ENCODE data around the gene RHOXF2B.
"Not testable (repeated sequence)": the region's sequence is repeated elsewhere in the genome, so short reads cannot be mapped to it uniquely, and the experiment has no call there.

The RHOXF2B gene

DNA sequence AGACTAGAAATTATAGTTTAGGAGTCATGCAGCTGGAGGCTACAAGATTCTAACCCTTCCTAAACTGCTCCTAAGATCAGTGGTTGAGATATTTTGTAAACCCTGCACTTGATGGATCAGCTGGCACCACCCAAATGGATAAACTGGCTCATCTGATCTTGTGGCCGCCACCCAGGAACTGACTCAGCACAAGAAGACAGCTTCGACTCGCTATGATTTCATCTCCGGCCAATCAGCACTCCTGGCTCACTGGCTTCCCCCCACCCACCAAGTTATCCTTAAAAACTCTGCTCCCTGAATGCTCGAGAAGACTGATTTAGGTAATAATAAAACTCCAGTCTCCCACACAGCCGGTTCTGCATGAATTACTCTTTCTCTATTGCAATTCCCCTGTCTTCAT is 34.8 kb downstream of the RHOXF2B start:
- H3K9me3 ChIP-seq (ENCODE audit: insufficient read depth, low read depth, low read length): not testable (repeated sequence)

DNA sequence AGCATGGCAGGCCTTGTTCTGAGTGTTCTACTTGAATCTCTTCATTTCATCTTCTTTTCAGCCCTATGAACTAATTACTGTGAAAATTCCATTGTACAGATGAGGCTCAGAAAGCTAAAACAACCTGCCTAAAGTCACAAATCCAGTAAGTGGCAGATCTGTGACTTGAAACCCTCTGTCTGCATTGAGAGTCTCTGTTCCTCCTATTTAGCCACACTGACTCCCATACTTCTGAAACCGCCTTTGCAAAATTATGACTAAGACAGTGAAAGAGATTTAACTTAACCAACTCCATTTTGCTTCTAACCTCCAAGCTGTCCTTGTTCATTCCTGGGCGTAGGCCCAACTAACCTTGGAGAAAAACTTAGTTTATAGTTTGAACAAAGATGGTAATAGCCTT is 35.2 kb downstream of the RHOXF2B start:
- not testable (repeated sequence) for H3K36me3 ChIP-seq (ENCODE audit: insufficient read depth, low read depth, low read length); H3K4me3 ChIP-seq (ENCODE audit: low read length); H3K9ac ChIP-seq (ENCODE audit: low read depth, low read length); H3K27me3 ChIP-seq (ENCODE audit: insufficient read depth, low read length); H3K9me3 ChIP-seq (ENCODE audit: insufficient read depth, low read depth, low read length); H3K27ac ChIP-seq (ENCODE audit: low read length); H3K4me1 ChIP-seq (ENCODE audit: insufficient read depth, low read length)

More for the DNA sequence above, 34.8 kb downstream of the RHOXF2B start:
- H3K9ac ChIP-seq (ENCODE audit: low read depth, low read length); H3K36me3 ChIP-seq (ENCODE audit: insufficient read depth, low read depth, low read length); H3K27me3 ChIP-seq (ENCODE audit: insufficient read depth, low read length); H3K4me1 ChIP-seq (ENCODE audit: insufficient read depth, low read length); H3K27ac ChIP-seq (ENCODE audit: low read length); H3K4me3 ChIP-seq (ENCODE audit: low read length): not testable (repeated sequence)

DNA sequence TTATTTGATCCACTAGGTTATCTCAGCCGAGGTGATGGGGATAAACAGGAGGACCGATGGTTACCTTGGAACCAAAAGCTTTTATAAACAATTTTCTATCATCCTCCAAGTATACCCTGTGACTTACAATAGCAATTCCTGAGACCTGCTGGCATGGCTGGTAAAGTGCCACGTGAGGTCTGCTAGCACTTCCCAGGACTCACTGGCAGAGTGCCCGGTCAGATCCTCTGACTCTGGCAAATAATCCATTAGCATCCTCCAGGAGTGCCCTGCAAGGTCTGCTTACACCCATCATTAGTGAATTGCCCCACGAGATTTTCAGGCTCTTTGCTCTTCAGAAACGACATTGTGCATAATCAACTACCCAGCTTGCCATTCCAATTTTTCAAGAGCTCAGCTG is 37.3 kb downstream of the RHOXF2B start:
- H3K27me3 ChIP-seq (ENCODE audit: insufficient read depth, low read length); H3K9ac ChIP-seq (ENCODE audit: low read depth, low read length); H3K27ac ChIP-seq (ENCODE audit: low read length); H3K9me3 ChIP-seq (ENCODE audit: insufficient read depth, low read depth, low read length); H3K4me1 ChIP-seq (ENCODE audit: insufficient read depth, low read length); H3K4me3 ChIP-seq (ENCODE audit: low read length); H3K36me3 ChIP-seq (ENCODE audit: insufficient read depth, low read depth, low read length): not testable (repeated sequence)

DNA sequence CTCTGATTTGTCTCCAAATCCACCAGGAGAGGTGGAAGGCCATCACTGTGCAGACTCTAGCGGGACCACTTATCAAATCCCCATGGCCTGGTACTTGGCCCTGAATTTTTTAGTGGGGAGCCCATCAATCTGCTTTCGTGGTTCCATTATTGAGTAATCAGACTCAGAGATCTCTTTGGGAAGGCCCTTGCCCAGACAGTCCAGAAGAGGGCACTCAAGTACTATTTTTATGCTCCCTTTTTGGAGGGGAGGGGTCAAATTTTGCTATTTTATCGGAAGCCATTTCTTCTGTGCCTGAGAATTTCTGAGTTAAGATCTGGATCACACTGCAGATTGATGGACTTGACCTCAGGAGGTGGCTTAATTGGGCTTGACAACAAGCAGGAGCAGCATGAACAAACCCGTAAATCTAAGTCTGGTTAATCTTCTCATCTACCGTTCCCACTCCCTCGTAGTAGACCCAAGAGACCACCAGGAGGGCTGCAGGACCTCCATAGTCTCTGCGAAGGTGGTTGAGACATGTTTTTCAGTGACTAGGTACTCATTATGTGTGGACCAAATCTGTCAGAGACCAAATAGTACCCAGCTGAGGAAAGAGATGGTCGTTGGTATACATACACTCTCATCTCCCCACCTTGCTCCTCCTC is 38.3 kb downstream of the RHOXF2B start:
- H3K9ac ChIP-seq (ENCODE audit: low read depth, low read length); H3K27me3 ChIP-seq (ENCODE audit: insufficient read depth, low read length); H3K36me3 ChIP-seq (ENCODE audit: insufficient read depth, low read depth, low read length); H3K4me1 ChIP-seq (ENCODE audit: insufficient read depth, low read length); H3K4me3 ChIP-seq (ENCODE audit: low read length); H3K27ac ChIP-seq (ENCODE audit: low read length); H3K9me3 ChIP-seq (ENCODE audit: insufficient read depth, low read depth, low read length): not testable (repeated sequence)

DNA sequence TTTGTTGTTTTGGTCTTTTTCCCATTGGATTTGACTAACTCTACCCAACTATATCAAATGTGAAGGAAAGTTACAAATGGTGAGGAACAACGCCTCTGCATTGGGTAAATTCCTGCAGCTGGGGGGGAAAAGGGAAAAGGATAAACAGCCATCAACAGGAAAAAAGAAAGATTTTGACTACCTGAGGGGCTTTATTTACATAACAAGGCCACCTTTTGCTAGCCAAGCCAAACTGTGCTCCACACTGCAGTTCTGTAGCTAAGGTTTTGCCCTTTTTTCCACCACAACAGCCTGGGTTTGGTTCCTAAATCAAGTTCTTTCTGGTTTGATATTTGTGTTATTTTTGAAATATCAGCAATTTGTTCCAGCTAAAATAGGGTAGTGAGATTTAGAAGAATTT is 40.8 kb downstream of the RHOXF2B start:
- H3K36me3 ChIP-seq (ENCODE audit: insufficient read depth, low read depth, low read length): no peaks in the 10 kb centered on the region
- H3K4me3 ChIP-seq (ENCODE audit: low read length): peak overlapping the region; percentile 43; the same call in 1 of the 2 replicates
- peaks cover 5% of the 10 kb centered on the region; the same call in 1 of the 2 replicates for H3K4me1 ChIP-seq (ENCODE audit: insufficient read depth, low read length)
- H3K27me3 ChIP-seq (ENCODE audit: insufficient read depth, low read length): no peaks in the 10 kb centered on the region
- H3K9ac ChIP-seq (ENCODE audit: low read depth, low read length): peak overlapping the region; percentile 54; the same call in 1 of the 2 replicates
- no peaks in the 10 kb centered on the region for H3K9me3 ChIP-seq (ENCODE audit: insufficient read depth, low read depth, low read length)
- peak overlapping the region; percentile 72 for H3K27ac ChIP-seq (ENCODE audit: low read length)

GRCh38 chrX:120035522-120036309 is 41.8 kb downstream of the RHOXF2B start:
- H3K27ac ChIP-seq (ENCODE audit: low read length): peak overlapping the region; percentile 72
- H3K4me3 ChIP-seq (ENCODE audit: low read length): peak overlapping the region; percentile 15; the same call in 1 of the 2 replicates
- H3K9ac ChIP-seq (ENCODE audit: low read depth, low read length): peak overlapping the region; percentile 54; the same call in 1 of the 2 replicates
- H3K4me1 ChIP-seq (ENCODE audit: insufficient read depth, low read length); H3K9me3 ChIP-seq (ENCODE audit: insufficient read depth, low read depth, low read length); H3K27me3 ChIP-seq (ENCODE audit: insufficient read depth, low read length); H3K36me3 ChIP-seq (ENCODE audit: insufficient read depth, low read depth, low read length): not testable (repeated sequence)

DNA sequence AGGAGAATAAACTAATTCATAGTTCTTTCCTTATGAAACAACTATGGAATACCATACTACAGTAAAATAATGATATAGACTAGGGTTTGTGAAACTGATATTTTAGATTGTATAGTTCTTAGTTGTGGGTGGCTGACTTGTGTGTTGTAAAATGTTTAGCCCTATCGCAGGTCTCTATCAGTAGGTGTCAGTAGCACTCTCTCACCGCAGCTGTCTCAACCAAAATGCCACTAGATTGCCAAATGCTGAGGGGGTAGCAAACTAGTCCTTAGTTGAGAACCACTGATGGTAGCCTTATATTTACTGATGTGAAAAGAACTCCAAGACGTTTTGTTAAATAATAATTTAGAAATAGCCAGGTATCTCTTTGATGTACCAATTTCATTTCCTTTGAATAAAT is 48.1 kb downstream of the RHOXF2B start:
- Histone ChIP-seq H3K4me3 (ENCODE audit: low read length) (no peak overlapping the region), H3K27ac (ENCODE audit: low read length) (no peak overlapping the region), H3K27me3 (ENCODE audit: insufficient read depth, low read length) (no peaks in the 10 kb centered on the region), H3K4me1 (ENCODE audit: insufficient read depth, low read length) (no peaks in the 10 kb centered on the region), H3K36me3 (ENCODE audit: insufficient read depth, low read depth, low read length) (no peaks in the 10 kb centered on the region), H3K9ac (ENCODE audit: low read depth, low read length) (no peak overlapping the region), H3K9me3 (ENCODE audit: insufficient read depth, low read depth, low read length) (no peaks in the 10 kb centered on the region)

GRCh38 chrX:120023259-120023658 is 54.2 kb downstream of the RHOXF2B start:
- H3K4me1 ChIP-seq (ENCODE audit: insufficient read depth, low read length): no peaks in the 10 kb centered on the region
- H3K27ac ChIP-seq (ENCODE audit: low read length): no peak overlapping the region
- no peak overlapping the region for H3K4me3 ChIP-seq (ENCODE audit: low read length)
- H3K27me3 ChIP-seq (ENCODE audit: insufficient read depth, low read length): peaks cover 17% of the 10 kb centered on the region
- no peaks in the 10 kb centered on the region for H3K9me3 ChIP-seq (ENCODE audit: insufficient read depth, low read depth, low read length)
- no peaks in the 10 kb centered on the region for H3K36me3 ChIP-seq (ENCODE audit: insufficient read depth, low read depth, low read length)
- no peak overlapping the region for H3K9ac ChIP-seq (ENCODE audit: low read depth, low read length)

DNA sequence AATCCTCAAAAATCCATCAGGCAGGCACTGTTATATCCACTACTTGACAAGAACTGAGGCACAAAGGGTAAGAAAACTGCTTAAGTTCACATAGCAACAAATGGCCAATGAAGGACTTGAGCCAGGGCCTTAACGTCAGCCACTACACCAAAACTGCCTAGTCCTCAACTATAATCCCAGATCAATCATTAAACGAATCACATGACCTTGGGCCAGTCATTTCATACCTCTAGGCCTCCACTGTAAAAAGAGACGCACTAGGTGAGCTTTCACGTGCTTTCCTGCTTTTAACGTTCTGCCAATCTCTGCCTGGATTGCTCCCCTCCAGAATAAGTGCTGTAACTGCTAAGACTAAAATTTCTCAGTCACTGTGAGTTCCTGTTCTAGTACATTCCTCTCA is 54.7 kb downstream of the RHOXF2B start:
- Histone ChIP-seq H3K27ac (ENCODE audit: low read length) (no peak overlapping the region), H3K36me3 (ENCODE audit: insufficient read depth, low read depth, low read length) (no peaks in the 10 kb centered on the region), H3K9ac (ENCODE audit: low read depth, low read length) (no peak overlapping the region), H3K4me3 (ENCODE audit: low read length) (no peak overlapping the region), H3K4me1 (ENCODE audit: insufficient read depth, low read length) (no peaks in the 10 kb centered on the region), H3K9me3 (ENCODE audit: insufficient read depth, low read depth, low read length) (no peaks in the 10 kb centered on the region), H3K27me3 (ENCODE audit: insufficient read depth, low read length) (peaks cover 22% of the 10 kb centered on the region)

Data from iPS-20b (cell line).